ENCODE data around the gene CHST10.
A peak's percentile ranks its signal among the peaks of the same experiment; 100 is the strongest.
"Not testable (repeated sequence)": the region's sequence is repeated elsewhere in the genome, so short reads cannot be mapped to it uniquely, and the experiment has no call there.

Gene CHST10

DNA sequence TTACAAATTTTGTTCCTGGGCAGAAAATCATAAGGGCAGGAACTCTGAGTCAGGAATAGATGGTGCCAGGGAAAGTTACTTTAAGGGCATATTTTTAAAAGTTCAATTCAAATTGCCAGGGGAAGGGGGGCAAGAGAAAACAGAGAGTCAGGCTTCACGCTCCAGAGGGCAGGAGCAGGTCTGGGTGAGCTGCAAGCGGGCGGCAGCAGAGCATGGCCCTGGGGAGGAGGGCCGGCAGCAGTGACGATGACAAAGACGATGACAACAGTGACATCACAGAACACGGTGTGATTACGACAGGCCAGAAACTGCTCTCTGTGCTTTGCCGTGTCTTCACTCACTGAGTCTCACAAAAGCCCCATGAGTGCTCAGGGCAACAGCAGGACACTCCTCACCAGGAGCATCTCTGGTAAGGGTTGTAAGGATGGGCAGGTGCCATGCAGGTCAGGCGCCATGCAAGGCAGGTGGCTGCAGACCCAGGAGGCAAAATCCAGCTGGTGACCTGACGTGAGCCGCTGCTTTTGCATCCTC is 23.3 kb downstream of the CHST10 start:
- DNase-seq (ENCODE audit: low read depth in 1 of 2, low spot score in 1 of 2) = no peak

DNA sequence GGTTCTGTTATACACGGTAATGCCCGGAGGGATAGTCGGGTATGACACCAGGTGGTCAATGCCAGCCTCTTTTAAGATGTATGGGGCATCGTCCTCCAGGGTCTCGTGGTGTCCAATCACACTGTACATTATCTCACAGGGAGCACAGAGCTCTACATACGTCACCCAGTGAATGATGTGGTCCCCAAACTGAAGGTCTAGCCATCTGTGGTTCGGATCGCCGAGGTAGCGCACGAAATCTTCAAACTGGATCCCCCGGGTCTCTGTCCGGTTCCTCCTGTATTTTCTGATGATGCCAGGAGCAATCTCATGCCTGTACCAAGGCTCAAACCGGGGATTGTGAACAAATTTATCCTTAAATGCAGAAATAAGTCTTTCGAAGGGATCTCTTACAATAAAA is 24.1 kb downstream of the CHST10 start:
- DNase-seq (ENCODE audit: low read depth in 1 of 2, low spot score in 1 of 2) = no peak

GRCh38 chr2:100392715-100393114 is 24.8 kb downstream of the CHST10 start:
- no peak for DNase-seq (ENCODE audit: low read depth in 1 of 2, low spot score in 1 of 2)

DNA sequence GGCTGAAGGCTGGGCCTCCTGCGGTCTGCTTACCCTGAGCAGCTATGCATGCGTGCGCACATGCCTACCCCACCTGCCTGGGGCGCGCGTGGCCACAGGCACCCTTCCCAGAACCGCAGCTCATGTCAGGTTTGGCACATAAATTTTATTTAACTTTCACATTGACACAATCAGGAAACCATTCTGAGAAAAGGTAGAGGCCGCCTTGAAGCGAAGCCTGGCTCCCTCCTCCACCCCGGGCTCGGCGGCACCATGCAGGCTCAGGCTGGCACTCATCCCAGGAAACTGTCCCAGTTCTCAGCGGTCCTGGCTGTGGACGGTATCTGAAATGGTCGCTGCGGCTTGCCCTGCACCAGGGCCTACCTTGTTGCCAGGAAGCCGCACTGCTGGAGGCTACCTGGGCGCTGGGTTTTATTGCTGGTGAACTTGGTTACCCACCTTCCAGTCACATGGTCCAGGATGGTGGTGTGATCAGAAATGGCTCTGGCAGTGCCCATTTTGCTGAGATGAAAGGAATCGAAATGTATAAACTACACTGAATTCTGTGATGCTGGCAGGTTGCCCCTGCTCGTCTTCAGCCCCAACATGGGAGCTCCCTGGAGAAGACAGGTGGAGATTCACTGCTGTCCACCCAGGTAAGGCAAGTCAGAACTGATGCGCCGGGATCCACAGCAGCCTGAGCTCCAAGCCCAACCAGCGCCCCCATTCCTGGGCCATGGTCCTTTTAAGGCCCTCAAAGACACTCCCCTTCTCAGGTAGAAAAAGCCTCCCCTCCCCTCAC is 25.5 kb downstream of the CHST10 start:
- no peak for DNase-seq (ENCODE audit: low read depth in 1 of 2, low spot score in 1 of 2)

DNA sequence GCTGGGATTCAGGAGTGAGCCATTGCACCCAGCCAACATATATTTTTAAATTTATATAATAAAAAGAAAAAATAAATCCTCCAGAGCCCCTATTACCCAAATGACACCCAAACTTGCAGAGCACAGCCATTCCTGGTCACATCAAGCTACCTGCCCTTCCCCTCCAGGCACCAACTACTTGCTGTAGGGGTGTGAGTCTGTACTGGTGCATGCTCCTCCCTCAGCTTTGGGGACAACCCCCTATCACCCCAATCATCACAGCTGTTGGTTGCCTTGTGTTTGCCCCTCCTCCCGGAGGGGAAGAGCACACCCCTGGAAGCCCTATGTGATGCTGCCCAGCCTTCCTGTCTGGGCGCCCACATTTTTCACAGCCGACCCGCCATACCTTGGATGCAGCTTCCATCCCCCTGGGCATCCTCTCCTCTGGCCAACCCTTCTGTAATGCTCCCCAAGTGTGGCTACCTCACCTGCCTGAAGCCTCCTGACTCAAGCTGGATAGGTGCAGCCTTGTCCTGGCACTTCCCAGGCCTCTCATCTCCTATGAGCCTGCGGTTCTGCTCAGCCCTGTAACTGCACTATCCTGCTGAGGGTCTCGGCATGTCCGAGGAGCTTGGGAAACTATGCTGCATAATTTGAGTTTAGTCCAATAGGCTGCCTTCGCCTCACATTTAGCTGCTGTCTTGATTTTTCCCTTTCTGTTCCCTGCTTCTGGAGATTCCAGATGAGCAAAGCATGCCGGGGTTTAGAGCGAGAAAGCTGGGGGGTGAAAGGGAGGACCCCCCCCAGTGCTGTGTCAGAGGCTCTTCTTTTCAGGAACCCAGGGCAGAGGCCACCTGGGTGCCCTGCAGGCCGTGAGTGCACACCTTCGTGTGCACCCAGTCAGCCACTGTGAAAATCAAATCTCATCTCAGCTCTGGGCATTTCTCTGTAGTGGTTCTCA is 27.2 kb downstream of the CHST10 start:
- no peak for DNase-seq (ENCODE audit: low read depth in 1 of 2, low spot score in 1 of 2)

GRCh38 chr2:100388703-100389102 is 28.8 kb downstream of the CHST10 start:
- no peak for DNase-seq (ENCODE audit: low read depth in 1 of 2, low spot score in 1 of 2)

- DNase-seq (ENCODE audit: low read depth in 1 of 2, low spot score in 1 of 2) = no peak
Measured at GRCh38 chr2:100383954-100384353, 33.5 kb downstream of the CHST10 start.

DNA sequence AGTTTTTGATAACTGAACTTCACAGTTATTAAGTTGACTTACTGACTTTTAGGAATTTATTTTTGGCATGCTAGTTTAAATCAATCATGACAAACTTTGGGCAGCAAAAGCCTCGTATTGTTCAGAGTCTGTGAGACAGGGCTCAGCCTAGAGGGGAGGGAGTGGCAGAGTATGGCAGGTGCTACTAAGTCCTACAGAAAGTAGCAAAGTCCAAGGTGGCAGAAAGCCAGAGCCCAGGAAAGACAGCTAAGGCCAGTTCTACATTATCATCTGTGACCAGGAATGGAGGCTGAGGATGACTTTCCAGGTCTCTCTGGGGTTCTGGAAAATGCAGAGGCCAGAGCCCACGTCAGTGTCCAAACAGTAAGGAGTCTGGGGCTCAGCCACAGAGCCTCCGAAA is 34.2 kb downstream of the CHST10 start:
- DNase-seq (ENCODE audit: low read depth in 1 of 2, low spot score in 1 of 2) = no peak

GRCh38 chr2:100381240-100381639 is 36.2 kb downstream of the CHST10 start:
- DNase-seq (ENCODE audit: low read depth in 1 of 2, low spot score in 1 of 2) = peak; percentile 45 to 47

GRCh38 chr2:100380681-100381080 is 36.8 kb downstream of the CHST10 start:
- DNase-seq (ENCODE audit: low read depth in 1 of 2, low spot score in 1 of 2) = no peak

DNA sequence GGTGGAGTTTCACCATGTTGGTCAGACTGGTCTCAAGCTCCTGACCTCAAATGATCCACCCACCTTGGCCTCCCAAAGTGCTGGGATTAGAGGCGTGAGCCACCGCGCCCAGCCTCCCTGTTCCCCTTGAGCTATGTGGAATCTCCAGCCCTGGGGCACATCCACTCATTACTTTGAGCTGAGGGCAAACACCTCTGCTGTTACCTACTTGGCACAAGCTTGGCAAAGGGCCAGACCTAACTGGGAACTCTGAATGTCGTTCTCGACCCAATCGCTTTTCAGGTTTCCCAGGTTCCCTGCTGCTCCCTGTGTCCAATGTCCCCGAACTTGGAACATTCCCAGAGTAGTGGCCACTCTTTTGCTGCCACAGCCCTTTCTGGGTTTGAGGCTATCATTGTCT is 40.6 kb downstream of the CHST10 start:
- no peak for DNase-seq (ENCODE audit: low read depth in 1 of 2, low spot score in 1 of 2)

DNA sequence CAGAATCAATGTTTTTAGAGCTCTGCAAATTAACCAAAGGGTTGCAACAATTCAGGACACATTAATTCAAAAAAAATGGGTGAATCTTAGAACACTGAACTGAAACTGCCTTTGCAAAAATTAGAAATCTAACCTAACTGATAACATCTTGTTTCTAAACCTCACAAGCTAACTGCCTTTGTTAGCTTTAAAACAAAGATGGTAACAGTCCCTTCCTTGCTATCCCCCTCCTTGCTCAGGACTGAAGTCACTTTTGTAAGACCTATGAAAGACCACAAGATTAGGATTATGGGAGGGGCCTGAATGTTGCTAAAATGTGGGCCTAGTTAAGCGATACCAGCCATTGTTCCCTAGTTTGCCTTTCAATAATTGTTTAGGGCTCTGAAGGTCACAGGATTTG is 50.3 kb downstream of the CHST10 start:
- no peak for DNase-seq (ENCODE audit: low read depth in 1 of 2, low spot score in 1 of 2)

GRCh38 chr2:100365434-100365833 is 52.0 kb downstream of the CHST10 start:
- DNase-seq (ENCODE audit: low read depth in 1 of 2, low spot score in 1 of 2) = no peak

- not testable (repeated sequence) for DNase-seq (ENCODE audit: low read depth in 1 of 2, low spot score in 1 of 2)
Measured at GRCh38 chr2:100362269-100362668, 55.2 kb downstream of the CHST10 start.

- no peak for DNase-seq (ENCODE audit: low read depth in 1 of 2, low spot score in 1 of 2)
Measured at GRCh38 chr2:100359576-100359975, 57.9 kb downstream of the CHST10 start.

DNA sequence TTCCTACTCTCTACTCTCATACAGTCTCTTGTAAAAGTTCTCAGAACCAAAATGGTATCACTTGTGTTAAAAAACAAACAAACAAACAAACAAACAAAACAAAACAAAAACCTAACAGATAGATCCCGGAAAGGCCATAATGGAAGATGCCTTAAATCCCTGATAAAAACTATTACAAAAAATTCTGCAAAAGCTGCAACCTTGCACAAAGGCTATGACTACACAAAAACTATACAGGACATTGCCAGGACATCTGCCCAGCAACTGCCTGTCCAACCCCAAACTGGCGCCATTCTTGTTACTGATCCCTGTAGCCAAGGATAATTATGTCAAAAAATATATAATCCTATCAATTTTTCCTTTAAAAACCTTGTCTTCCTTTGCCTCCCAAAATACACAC is 58.9 kb downstream of the CHST10 start:
- DNase-seq (ENCODE audit: low read depth in 1 of 2, low spot score in 1 of 2) = no peak

- no peak for DNase-seq (ENCODE audit: low read depth in 1 of 2, low spot score in 1 of 2)
Measured at GRCh38 chr2:100352521-100352920, 64.9 kb downstream of the CHST10 start.

GRCh38 chr2:100350661-100351185 is 66.7 kb downstream of the CHST10 start:
- no peak for DNase-seq (ENCODE audit: low read depth in 1 of 2, low spot score in 1 of 2)

GRCh38 chr2:100345144-100345543 is 72.3 kb downstream of the CHST10 start:
- not testable (repeated sequence) for DNase-seq (ENCODE audit: low read depth in 1 of 2, low spot score in 1 of 2)

- no peak for DNase-seq (ENCODE audit: low read depth in 1 of 2, low spot score in 1 of 2)
Measured at GRCh38 chr2:100344433-100344832, 73.0 kb downstream of the CHST10 start.

DNA sequence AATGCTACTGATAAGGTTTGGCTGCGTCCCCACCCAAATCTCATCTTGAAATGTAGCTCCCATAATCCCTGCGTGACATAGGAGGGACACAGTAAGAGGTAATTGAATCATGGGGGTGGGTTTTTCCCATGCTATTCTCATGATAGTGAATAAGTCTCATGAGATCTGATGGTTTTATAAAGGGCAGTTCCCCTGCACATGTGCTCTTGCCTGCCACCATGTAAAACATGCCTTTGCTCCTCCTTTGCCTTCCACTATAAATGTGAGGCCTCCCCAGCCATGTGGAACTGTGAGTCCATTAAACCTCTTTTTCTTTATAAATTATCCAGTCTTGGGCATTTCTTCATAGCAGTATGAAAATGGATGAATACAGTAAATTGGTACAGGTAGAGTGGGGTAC is 75.0 kb downstream of the CHST10 start:
- DNase-seq (ENCODE audit: low read depth in 1 of 2, low spot score in 1 of 2) = not testable (repeated sequence)
